ENCODE results near the gene USP20. TPM values are rescaled to one million over a fixed set of nuclear protein-coding genes. Genes with fewer than 3 reads are reported as not detected.

Gene USP20
- total and polyA plus RNA-seq, 10 of the 15 experiments (the other 5 are each of a cell fraction or from before 2014, with no cell fraction given): 0.66 to 23.3 (median 11.0) TPM

- no peak for DNase-seq (ENCODE audit: low read depth, low spot score)
- SMC1A ChIA-PET (ENCODE audit: uncharacterized antibody, unreplicated experiment): no interaction called here
- intact Hi-C loops (cut with micrococcal nuclease; ENCODE audit: unreplicated experiment): no loop called here
These were observed 39.9 kb downstream of the USP20 start for GRCh38 chr9:129875181-129875611.

More at GRCh38 chr9:129875181-129875611, 39.9 kb downstream of the USP20 start:
- Histone ChIP-seq H3K9me3 (replicated peaks; ENCODE audit: control insufficient read depth, insufficient read depth, low read length) (no peaks in the 10 kb centered on the region), H2AFZ (ENCODE audit: control insufficient read depth, low read depth, low read length) (no peak overlapping the region), H3K36me3 (ENCODE audit: control insufficient read depth in 2 of 2, insufficient read depth in 2 of 2, low read length in 1 of 2) (no peaks in the 10 kb centered on the region; a peak in 1 of 4 replicates), H3K27ac (ENCODE audit: control insufficient read depth, insufficient read depth) (no peak overlapping the region), H3K27me3 (replicated peaks in 1 of 2; ENCODE audit: control insufficient read depth in 2 of 2, insufficient read depth in 2 of 2, low read length in 1 of 2) (no peaks in the 10 kb centered on the region), H3K79me2 (ENCODE audit: control insufficient read depth, insufficient read depth, low read length) (no peaks in the 10 kb centered on the region), H3K4me1 (ENCODE audit: control insufficient read depth, insufficient read depth, low read length) (no peaks in the 10 kb centered on the region; the same call in 1 of the 2 replicates), H3K4me2 (ENCODE audit: control insufficient read depth, insufficient read depth) (no peak overlapping the region), H4K20me1 (ENCODE audit: control insufficient read depth, insufficient read depth) (no peaks in the 10 kb centered on the region), H3K9ac (ENCODE audit: control insufficient read depth, insufficient read depth, low read length) (no peak overlapping the region), H3K4me3 (no peak overlapping the region)
- no TSS peak for BruUV-seq (replicated peaks)
- POLR2A ChIA-PET: no interaction called here
- 89% methylated on average over 20 of the region's 23 CpGs for WGBS (ENCODE audit: insufficient coverage, insufficient replicate concordance, low lambda C conversion rate, missing lambda C conversion rate)
- no peak for FAIRE-seq
- CTCF ChIA-PET: no interaction called here
- no peak for ATAC-seq
- in situ Hi-C loops (cut with MboI): loop anchor here (10.0 kb wide), 1 partner anchor 370 kb away; no protein-coding TSS in a partner anchor
- TF ChIP-seq POLR2A (IDR thresholded peaks at IDR 0.05; ENCODE audit: low read depth, low read length) (0 out of 2 replicates have a peak, but pooled peaks have one; percentile 33), ZNF274 (IDR thresholded peaks at IDR 0.05; ENCODE audit: insufficient read depth, insufficient read length) (no peak), RELB (IDR thresholded peaks at IDR 0.05; ENCODE audit: low read depth) (no peak), TCF7 (IDR thresholded peaks at IDR 0.05; ENCODE audit: borderline replicate concordance) (no peak)
- RAD21 ChIA-PET (ENCODE audit: unreplicated experiment): no interaction called here
